ENCODE measurements around the gene ZNF740. TPM values are rescaled to one million over a fixed set of nuclear protein-coding genes. Genes with fewer than 3 reads are reported as not detected.

Gene ZNF740
- total RNA-seq, 2 donors from 2014 or later = 10.1 to 21.4 TPM

DNA sequence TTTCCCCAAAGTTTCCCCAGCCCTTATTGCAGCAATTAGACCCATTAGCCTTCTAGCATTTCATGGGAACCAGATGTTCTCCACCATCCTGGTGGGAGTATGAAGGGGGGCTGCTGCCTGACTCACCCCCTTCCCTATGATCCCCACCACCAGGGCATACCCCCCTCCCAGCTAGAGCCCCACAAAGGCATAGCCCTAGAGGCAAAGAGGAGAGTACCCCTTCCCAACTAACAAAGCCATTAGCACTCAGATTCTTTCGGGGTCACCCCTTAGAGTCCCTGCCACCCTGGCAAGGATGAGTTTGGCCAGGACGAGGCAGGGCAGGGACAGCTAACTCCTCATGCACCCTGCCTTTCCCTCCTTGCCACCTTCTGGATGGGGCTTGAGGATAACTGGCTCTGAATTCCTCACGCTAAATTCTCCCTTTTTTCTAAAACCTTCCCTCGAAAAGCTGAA, 42.3 kb downstream of the ZNF740 start:
- no peaks in the 10 kb centered on the region for H3K9me3 ChIP-seq
- H3K4me1 ChIP-seq = peaks cover 45% of the 10 kb centered on the region
- H3K4me3 ChIP-seq = no peak overlapping the region
- no peaks in the 10 kb centered on the region for H3K27me3 ChIP-seq
- TF ChIP-seq POLR2A (IDR thresholded peaks at IDR 0.05) = no peak
- TF ChIP-seq CTCF (IDR thresholded peaks at IDR 0.05) = no peak
- H3K36me3 ChIP-seq (replicated peaks in 1 of 2; ENCODE audit: insufficient read depth in 1 of 2, low read depth in 2 of 2) = no peaks in the 10 kb centered on the region
- 66 to 69% methylated on average over 4 of the region's 4 CpGs for WGBS, 2 donors
- intact Hi-C loops (cut with DNase I) = no loop called here
- H3K27ac ChIP-seq = peak overlapping the region in 3 of 4 donors; percentile 94 to 100 (median 98)
- DNase-seq (no peak), ATAC-seq (no peak)

DNA sequence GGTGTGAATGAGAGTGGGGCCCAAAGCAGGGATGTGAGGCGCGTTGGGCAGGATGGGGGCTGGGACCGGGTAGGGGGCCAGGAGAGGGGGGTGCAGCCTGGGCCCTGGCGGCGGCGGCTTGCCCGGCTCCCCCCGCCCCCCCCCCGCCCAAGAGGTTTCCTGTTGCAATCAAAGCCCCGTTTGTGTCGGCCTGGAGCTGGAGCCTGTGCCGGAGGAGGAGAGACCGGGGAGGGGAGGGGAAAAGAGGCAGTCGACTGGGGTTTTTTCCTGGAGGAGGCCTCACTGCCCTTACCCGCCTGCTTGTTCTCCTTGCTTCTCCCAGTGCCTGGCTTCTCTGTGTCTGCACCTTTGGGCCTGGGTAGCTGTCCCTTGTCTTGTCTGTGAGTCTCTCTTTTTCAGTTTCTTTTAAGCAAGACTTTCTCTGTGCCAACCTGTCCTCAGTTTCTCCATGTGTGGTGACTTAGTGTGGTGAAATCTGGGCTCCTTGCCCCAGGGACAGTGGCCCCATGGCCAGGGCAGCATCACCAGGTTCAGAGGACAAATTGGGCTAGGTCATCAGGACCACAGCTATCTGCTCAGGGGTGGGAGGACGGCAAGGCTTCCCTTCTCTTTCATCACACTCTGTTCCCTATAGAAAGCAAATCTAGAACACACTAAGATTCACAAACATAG, 43.0 kb downstream of the ZNF740 start:
- Histone ChIP-seq H3K4me1 (peaks cover 38% of the 10 kb centered on the region), H3K36me3 (replicated peaks in 1 of 2; ENCODE audit: insufficient read depth in 1 of 2, low read depth in 2 of 2) (no peaks in the 10 kb centered on the region), H3K27me3 (no peaks in the 10 kb centered on the region), H3K4me3 (no peak overlapping the region), H3K27ac (peak overlapping the region in 3 of 4 donors; percentile 94 to 100 (median 98)), H3K9me3 (no peaks in the 10 kb centered on the region)
- no peak for TF ChIP-seq CTCF (IDR thresholded peaks at IDR 0.05)
- no peak for TF ChIP-seq POLR2A (IDR thresholded peaks at IDR 0.05)
- no peak for ATAC-seq
- DNase-seq = peak in 2 of 4 donors; percentile 31 to 34
- intact Hi-C loops (cut with DNase I) = no loop called here
- 28 to 48% methylated on average over 15 to 16 of the region's 16 CpGs for WGBS, 2 donors

- TF ChIP-seq CTCF (IDR thresholded peaks at IDR 0.05) = peak in 1 of 7 experiments; percentile 8
- no peak for TF ChIP-seq POLR2A (IDR thresholded peaks at IDR 0.05)
- Histone ChIP-seq H3K27me3 (no peaks in the 10 kb centered on the region), H3K36me3 (replicated peaks in 1 of 2; ENCODE audit: insufficient read depth in 1 of 2, low read depth in 2 of 2) (no peaks in the 10 kb centered on the region), H3K27ac (peak overlapping the region in 2 of 4 donors; percentile 98 to 100), H3K4me3 (no peak overlapping the region), H3K9me3 (no peaks in the 10 kb centered on the region), H3K4me1 (peaks cover 31% of the 10 kb centered on the region)
- 66 to 72% methylated on average over 11 of the region's 11 CpGs for WGBS, 2 donors
- peak in 2 of 4 donors; percentile 28 for DNase-seq
- intact Hi-C loops (cut with DNase I) = no loop called here
- no peak for ATAC-seq
Observed at GRCh38 chr12:53224061-53224896, 43.8 kb downstream of the ZNF740 start.

GRCh38 chr12:53224897-53225634, 44.5 kb downstream of the ZNF740 start:
- Histone ChIP-seq H3K27ac (peak overlapping the region in 1 of 4 donors; percentile 100), H3K4me3 (no peak overlapping the region), H3K4me1 (peaks cover 26% of the 10 kb centered on the region), H3K9me3 (no peaks in the 10 kb centered on the region), H3K36me3 (replicated peaks in 1 of 2; ENCODE audit: insufficient read depth in 1 of 2, low read depth in 2 of 2) (no peaks in the 10 kb centered on the region), H3K27me3 (no peaks in the 10 kb centered on the region)
- ATAC-seq (no peak), DNase-seq (no peak)
- intact Hi-C loops (cut with DNase I) = no loop called here
- no peak for TF ChIP-seq CTCF (IDR thresholded peaks at IDR 0.05)
- TF ChIP-seq POLR2A (IDR thresholded peaks at IDR 0.05) = no peak
- 76% methylated on average over 10 of the region's 10 CpGs for WGBS, 2 donors

Data from body of pancreas (tissue), 4 donors.